Measurements from ENCODE around the gene MARK3.
"Not testable (repeated sequence)": the region's sequence is repeated elsewhere in the genome, so short reads cannot be mapped to it uniquely, and the experiment has no call there.

The MARK3 gene

GRCh38 chr14:103385152-103385928 lies at the start of gene MARK3:
MARK3 (plus strand) TSS chr14:103385415; CDS start chr14:103386030, 615 bp downstream.
- peak; percentile 98 for DNase-seq (ENCODE audit: low read depth)

- DNase-seq (ENCODE audit: low read depth), result no peak
Observed at GRCh38 chr14:103336191-103336590, 49.0 kb upstream of the MARK3 start.

GRCh38 chr14:103337794-103338193 lies 47.4 kb upstream of the MARK3 start:
- no peak for DNase-seq (ENCODE audit: low read depth)

GRCh38 chr14:103339561-103339960 lies 45.7 kb upstream of the MARK3 start:
- no peak for DNase-seq (ENCODE audit: low read depth)

GRCh38 chr14:103340480-103341212 lies 44.6 kb upstream of the MARK3 start:
- no peak for DNase-seq (ENCODE audit: low read depth)

GRCh38 chr14:103341250-103342129 lies 43.7 kb upstream of the MARK3 start:
- no peak for DNase-seq (ENCODE audit: low read depth)

- no peak for DNase-seq (ENCODE audit: low read depth)
Observed at GRCh38 chr14:103343164-103343879, 41.9 kb upstream of the MARK3 start.

GRCh38 chr14:103343905-103344797 lies 41.1 kb upstream of the MARK3 start:
- DNase-seq (ENCODE audit: low read depth), result no peak

GRCh38 chr14:103346286-103346685 lies 38.9 kb upstream of the MARK3 start:
- DNase-seq (ENCODE audit: low read depth), result peak; percentile 38

- DNase-seq (ENCODE audit: low read depth), result no peak
Observed at GRCh38 chr14:103347091-103347815, 38.0 kb upstream of the MARK3 start.

GRCh38 chr14:103348154-103348553 lies 37.1 kb upstream of the MARK3 start:
- DNase-seq (ENCODE audit: low read depth), result peak; percentile 86

GRCh38 chr14:103349982-103350381 lies 35.2 kb upstream of the MARK3 start:
- no peak for DNase-seq (ENCODE audit: low read depth)

- DNase-seq (ENCODE audit: low read depth), result no peak
Observed at GRCh38 chr14:103353362-103353761, 31.9 kb upstream of the MARK3 start.

GRCh38 chr14:103354141-103354540 lies 31.1 kb upstream of the MARK3 start:
- no peak for DNase-seq (ENCODE audit: low read depth)

GRCh38 chr14:103356024-103356682 lies 29.1 kb upstream of the MARK3 start:
- no peak for DNase-seq (ENCODE audit: low read depth)

- not testable (repeated sequence) for DNase-seq (ENCODE audit: low read depth)
Observed at GRCh38 chr14:103357552-103357951, 27.7 kb upstream of the MARK3 start.

GRCh38 chr14:103360548-103360947 lies 24.7 kb upstream of the MARK3 start:
- DNase-seq (ENCODE audit: low read depth), result no peak

- DNase-seq (ENCODE audit: low read depth), result peak; percentile 98
Observed at GRCh38 chr14:103361867-103362266, 23.3 kb upstream of the MARK3 start.

GRCh38 chr14:103362780-103363179 lies 22.4 kb upstream of the MARK3 start:
- no peak for DNase-seq (ENCODE audit: low read depth)
